HepG2 (cell line): ENCODE measurements around the gene NAT9. TPM values are rescaled to one million over a fixed set of nuclear protein-coding genes. Genes with fewer than 3 reads are reported as not detected.

Source experiments
- GPN1 ChIP-seq: sonication (generic); formaldehyde crosslinking; IDR thresholded peaks from 2 replicates; pipeline ENCODE4 v1.5.1; 2020; ENCODE audit warnings: missing genetic modification reagents, borderline replicate concordance
- PAF1 ChIP-seq: IDR thresholded peaks from 2 replicates; pipeline ENCODE4 v1.6.1; 2016; ENCODE audit warnings: missing genetic modification reagents, missing compliant biosample characterization
- PPARG ChIP-seq: conservative IDR thresholded peaks from 2 replicates; pipeline ENCODE4 v1.6.1; 2016; ENCODE audit warnings: missing biosample characterization, missing genetic modification reagents
- PTBP1 ChIP-seq: fragments of 200-400 bp; formaldehyde crosslinking; IDR thresholded peaks from 2 replicates; pipeline ENCODE4 v1.6.1; 2018; ENCODE audit warnings: low read length, low read depth; ENCODE audit not compliant: poor library complexity, severe bottlenecking
- SRY ChIP-seq: sonication (generic); formaldehyde crosslinking; IDR thresholded peaks from 2 replicates; pipeline ENCODE4 v1.8.0; 2022; ENCODE audit warnings: mild to moderate bottlenecking, missing genetic modification reagents
- ZNF160 ChIP-seq: sonication (generic); formaldehyde crosslinking; IDR thresholded peaks from 2 replicates; pipeline ENCODE4 v1.8.0; 2022; ENCODE audit warnings: mild to moderate bottlenecking, inconsistent platforms, missing genetic modification reagents
- ZNF251 ChIP-seq: sonication (generic); formaldehyde crosslinking; IDR thresholded peaks from 2 replicates; pipeline ENCODE4 v1.9.0; 2021; ENCODE audit warnings: mild to moderate bottlenecking, missing genetic modification reagents
- ZNF292 ChIP-seq: sonication (generic); formaldehyde crosslinking; IDR thresholded peaks from 2 replicates; pipeline ENCODE4 v1.8.1; 2022; ENCODE audit warnings: mild to moderate bottlenecking, low read depth, missing genetic modification reagents, borderline replicate concordance
- ZNF331 ChIP-seq: sonication (generic); formaldehyde crosslinking; IDR thresholded peaks from 2 replicates; pipeline ENCODE4 v1.4.0; 2020; ENCODE audit warnings: missing genetic modification reagents
- ZNF430 ChIP-seq: sonication (generic); formaldehyde crosslinking; IDR thresholded peaks from 2 replicates; pipeline ENCODE4 v1.9.0; 2021; ENCODE audit warnings: mild to moderate bottlenecking, missing genetic modification reagents
- ZNF75D ChIP-seq: sonication (generic); formaldehyde crosslinking; IDR thresholded peaks from 2 replicates; pipeline ENCODE4 v1.8.1; 2023; ENCODE audit warnings: missing genetic modification reagents, mild to moderate bottlenecking, borderline replicate concordance
- ZNF766 ChIP-seq: sonication (generic); formaldehyde crosslinking; IDR thresholded peaks from 2 replicates; pipeline ENCODE4 v1.5.0; 2020; ENCODE audit warnings: missing genetic modification reagents, borderline replicate concordance
- polyA plus RNA-seq, 8 experiments: library from polyadenylated mRNA; depleted of rRNA in 3 of 8; stranded (reverse) in 7 of 8; unstranded in 1 of 8; fragments of >200 nt; fragmentation: Illumina TruSeq in 4 of 8; extraction: Trizol in 4 of 8; gene quantifications; 2 replicates each; pipeline versions ENCODE4 v1.2.1 to v1.2.3, GENCODE V29; 2011 to 2016; ENCODE audit warnings: low read depth in 4 of 8, missing spikeins in 1 of 8, mixed read lengths in 1 of 8; ENCODE audit not compliant: insufficient read depth in 1 of 8
- total RNA-seq, 5 experiments: library from RNA; depleted of rRNA; stranded (reverse); fragments of >200 nt; fragmentation: Illumina TruSeq; extraction: Trizol; gene quantifications; 2 replicates each; pipeline ENCODE4 v1.2.3, GENCODE V29; 2016; ENCODE audit warnings: low read depth in 1 of 5
- TF ChIP-seq, protein P1 (sequence below): sonication (generic); formaldehyde crosslinking; IDR thresholded peaks from 2 replicates; pipeline ENCODE4 v1.8.1; 2023; ENCODE audit warnings: mild to moderate bottlenecking, missing genetic modification reagents
- TF ChIP-seq, protein P2 (sequence below): sonication (generic); formaldehyde crosslinking; IDR thresholded peaks from 2 replicates; pipeline ENCODE4 v1.4.0; 2020; ENCODE audit warnings: mild to moderate bottlenecking, missing genetic modification reagents, borderline replicate concordance
- TF ChIP-seq, protein P3 (sequence below): sonication (generic); formaldehyde crosslinking; IDR thresholded peaks from 2 replicates; pipeline ENCODE4 v1.4.0; 2020; ENCODE audit warnings: missing genetic modification reagents
- TF ChIP-seq, protein P4 (sequence below): sonication (generic); formaldehyde crosslinking; IDR thresholded peaks from 2 replicates; pipeline ENCODE4 v1.4.0; 2020; ENCODE audit warnings: missing genetic modification reagents, mild to moderate bottlenecking, borderline replicate concordance

Gene NAT9
- total and polyA plus RNA-seq, 2 of the 13 experiments (the other 11 are each of a cell fraction or from before 2014, with no cell fraction given): 39.7 to 44.2 TPM

DNA sequence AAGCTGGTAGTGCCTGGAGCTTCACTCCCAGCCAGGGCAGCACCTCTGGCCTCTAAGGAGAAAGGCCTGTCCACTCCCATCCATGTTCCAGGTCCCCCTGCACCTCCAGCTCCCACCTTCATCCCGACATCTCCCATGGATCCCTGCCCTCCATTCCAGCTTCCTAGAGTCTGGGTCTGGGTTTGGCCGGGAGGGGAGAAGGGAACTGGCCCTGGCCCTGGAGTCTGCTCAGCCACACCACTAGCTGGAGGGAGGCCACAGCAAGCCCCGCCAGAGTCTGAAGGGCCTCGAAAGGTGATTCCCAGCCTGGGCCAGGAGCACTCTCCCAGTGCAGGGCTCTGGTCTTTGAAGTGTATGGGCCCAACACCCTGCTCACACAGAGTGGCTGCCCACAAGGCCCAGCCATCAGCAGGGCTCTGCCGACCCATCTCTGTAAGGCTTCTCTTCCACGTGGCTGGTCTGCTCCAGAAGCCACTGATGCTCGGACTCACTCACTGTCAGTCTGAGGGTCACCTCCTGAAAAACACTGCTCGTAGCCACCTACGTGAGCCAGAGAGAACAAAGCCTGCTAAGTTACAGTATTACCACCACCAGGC is 4.7 kb downstream of the NAT9 start (continued):
- TF ChIP-seq ZNF331 (CRISPR knock-in tag): no peak
- TF ChIP-seq ZNF292 (CRISPR knock-in tag): no peak
- peak; percentile 58; the same call in 1 of the 2 replicates for TF ChIP-seq PAF1
- no peak for TF ChIP-seq ZNF75D
- no peak for TF ChIP-seq ZNF251 (CRISPR knock-in tag)
- TF ChIP-seq, protein P1, sequence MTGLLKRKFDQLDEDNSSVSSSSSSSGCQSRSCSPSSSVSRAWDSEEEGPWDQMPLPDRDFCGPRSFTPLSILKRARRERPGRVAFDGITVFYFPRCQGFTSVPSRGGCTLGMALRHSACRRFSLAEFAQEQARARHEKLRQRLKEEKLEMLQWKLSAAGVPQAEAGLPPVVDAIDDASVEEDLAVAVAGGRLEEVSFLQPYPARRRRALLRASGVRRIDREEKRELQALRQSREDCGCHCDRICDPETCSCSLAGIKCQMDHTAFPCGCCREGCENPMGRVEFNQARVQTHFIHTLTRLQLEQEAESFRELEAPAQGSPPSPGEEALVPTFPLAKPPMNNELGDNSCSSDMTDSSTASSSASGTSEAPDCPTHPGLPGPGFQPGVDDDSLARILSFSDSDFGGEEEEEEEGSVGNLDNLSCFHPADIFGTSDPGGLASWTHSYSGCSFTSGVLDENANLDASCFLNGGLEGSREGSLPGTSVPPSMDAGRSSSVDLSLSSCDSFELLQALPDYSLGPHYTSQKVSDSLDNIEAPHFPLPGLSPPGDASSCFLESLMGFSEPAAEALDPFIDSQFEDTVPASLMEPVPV (CRISPR knock-in tag): 0 out of 2 replicates have a peak, but pooled peaks have one; percentile 10
- TF ChIP-seq, protein P2, sequence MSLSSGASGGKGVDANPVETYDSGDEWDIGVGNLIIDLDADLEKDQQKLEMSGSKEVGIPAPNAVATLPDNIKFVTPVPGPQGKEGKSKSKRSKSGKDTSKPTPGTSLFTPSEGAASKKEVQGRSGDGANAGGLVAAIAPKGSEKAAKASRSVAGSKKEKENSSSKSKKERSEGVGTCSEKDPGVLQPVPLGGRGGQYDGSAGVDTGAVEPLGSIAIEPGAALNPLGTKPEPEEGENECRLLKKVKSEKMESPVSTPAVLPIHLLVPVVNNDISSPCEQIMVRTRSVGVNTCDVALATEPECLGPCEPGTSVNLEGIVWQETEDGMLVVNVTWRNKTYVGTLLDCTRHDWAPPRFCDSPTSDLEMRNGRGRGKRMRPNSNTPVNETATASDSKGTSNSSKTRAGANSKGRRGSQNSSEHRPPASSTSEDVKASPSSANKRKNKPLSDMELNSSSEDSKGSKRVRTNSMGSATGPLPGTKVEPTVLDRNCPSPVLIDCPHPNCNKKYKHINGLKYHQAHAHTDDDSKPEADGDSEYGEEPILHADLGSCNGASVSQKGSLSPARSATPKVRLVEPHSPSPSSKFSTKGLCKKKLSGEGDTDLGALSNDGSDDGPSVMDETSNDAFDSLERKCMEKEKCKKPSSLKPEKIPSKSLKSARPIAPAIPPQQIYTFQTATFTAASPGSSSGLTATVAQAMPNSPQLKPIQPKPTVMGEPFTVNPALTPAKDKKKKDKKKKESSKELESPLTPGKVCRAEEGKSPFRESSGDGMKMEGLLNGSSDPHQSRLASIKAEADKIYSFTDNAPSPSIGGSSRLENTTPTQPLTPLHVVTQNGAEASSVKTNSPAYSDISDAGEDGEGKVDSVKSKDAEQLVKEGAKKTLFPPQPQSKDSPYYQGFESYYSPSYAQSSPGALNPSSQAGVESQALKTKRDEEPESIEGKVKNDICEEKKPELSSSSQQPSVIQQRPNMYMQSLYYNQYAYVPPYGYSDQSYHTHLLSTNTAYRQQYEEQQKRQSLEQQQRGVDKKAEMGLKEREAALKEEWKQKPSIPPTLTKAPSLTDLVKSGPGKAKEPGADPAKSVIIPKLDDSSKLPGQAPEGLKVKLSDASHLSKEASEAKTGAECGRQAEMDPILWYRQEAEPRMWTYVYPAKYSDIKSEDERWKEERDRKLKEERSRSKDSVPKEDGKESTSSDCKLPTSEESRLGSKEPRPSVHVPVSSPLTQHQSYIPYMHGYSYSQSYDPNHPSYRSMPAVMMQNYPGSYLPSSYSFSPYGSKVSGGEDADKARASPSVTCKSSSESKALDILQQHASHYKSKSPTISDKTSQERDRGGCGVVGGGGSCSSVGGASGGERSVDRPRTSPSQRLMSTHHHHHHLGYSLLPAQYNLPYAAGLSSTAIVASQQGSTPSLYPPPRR (CRISPR knock-in tag): no peak
- TF ChIP-seq ZNF766: no peak
- TF ChIP-seq GPN1 (CRISPR knock-in tag): no peak
- TF ChIP-seq, protein P3, sequence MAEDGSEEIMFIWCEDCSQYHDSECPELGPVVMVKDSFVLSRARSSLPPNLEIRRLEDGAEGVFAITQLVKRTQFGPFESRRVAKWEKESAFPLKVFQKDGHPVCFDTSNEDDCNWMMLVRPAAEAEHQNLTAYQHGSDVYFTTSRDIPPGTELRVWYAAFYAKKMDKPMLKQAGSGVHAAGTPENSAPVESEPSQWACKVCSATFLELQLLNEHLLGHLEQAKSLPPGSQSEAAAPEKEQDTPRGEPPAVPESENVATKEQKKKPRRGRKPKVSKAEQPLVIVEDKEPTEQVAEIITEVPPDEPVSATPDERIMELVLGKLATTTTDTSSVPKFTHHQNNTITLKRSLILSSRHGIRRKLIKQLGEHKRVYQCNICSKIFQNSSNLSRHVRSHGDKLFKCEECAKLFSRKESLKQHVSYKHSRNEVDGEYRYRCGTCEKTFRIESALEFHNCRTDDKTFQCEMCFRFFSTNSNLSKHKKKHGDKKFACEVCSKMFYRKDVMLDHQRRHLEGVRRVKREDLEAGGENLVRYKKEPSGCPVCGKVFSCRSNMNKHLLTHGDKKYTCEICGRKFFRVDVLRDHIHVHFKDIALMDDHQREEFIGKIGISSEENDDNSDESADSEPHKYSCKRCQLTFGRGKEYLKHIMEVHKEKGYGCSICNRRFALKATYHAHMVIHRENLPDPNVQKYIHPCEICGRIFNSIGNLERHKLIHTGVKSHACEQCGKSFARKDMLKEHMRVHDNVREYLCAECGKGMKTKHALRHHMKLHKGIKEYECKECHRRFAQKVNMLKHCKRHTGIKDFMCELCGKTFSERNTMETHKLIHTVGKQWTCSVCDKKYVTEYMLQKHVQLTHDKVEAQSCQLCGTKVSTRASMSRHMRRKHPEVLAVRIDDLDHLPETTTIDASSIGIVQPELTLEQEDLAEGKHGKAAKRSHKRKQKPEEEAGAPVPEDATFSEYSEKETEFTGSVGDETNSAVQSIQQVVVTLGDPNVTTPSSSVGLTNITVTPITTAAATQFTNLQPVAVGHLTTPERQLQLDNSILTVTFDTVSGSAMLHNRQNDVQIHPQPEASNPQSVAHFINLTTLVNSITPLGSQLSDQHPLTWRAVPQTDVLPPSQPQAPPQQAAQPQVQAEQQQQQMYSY (CRISPR knock-in tag): no peak
- TF ChIP-seq, protein P4, sequence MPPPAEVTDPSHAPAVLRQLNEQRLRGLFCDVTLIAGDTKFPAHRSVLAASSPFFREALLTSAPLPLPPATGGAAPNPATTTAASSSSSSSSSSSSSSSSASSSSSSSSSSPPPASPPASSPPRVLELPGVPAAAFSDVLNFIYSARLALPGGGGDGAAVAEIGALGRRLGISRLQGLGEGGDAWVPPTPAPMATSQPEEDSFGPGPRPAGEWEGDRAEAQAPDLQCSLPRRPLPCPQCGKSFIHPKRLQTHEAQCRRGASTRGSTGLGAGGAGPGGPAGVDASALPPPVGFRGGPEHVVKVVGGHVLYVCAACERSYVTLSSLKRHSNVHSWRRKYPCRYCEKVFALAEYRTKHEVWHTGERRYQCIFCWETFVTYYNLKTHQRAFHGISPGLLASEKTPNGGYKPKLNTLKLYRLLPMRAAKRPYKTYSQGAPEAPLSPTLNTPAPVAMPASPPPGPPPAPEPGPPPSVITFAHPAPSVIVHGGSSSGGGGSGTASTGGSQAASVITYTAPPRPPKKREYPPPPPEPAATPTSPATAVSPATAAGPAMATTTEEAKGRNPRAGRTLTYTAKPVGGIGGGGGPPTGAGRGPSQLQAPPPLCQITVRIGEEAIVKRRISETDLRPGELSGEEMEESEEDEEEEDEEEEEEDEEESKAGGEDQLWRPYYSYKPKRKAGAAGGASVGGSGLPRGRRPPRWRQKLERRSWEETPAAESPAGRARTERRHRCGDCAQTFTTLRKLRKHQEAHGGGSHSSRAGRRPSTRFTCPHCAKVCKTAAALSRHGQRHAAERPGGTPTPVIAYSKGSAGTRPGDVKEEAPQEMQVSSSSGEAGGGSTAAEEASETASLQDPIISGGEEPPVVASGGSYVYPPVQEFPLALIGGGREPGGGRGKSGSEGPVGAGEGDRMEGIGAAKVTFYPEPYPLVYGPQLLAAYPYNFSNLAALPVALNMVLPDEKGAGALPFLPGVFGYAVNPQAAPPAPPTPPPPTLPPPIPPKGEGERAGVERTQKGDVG (CRISPR knock-in tag): no peak
- TF ChIP-seq PTBP1: no peak
- no peak for TF ChIP-seq PPARG (CRISPR knock-in tag)
- TF ChIP-seq SRY (CRISPR knock-in tag): no peak
- 0 out of 2 replicates have a peak, but pooled peaks have one; percentile 9 for TF ChIP-seq ZNF430 (CRISPR knock-in tag)
- no peak for TF ChIP-seq ZNF160
